ENCODE data around the gene LRIG1.
A peak's percentile ranks its signal among the peaks of the same experiment; 100 is the strongest.

Gene LRIG1

GRCh38 chr3:66506154-66506553, 5.3 kb upstream of the LRIG1 start:
- no peak for DNase-seq (ENCODE audit: low spot score)
- in situ Hi-C loops (cut with MboI; ENCODE audit: low pct_unique_long_range_greater_than_20kb, low sequenced_read_pairs, unreplicated experiment): no loop called here
- TF ChIP-seq CTCF (IDR thresholded peaks at IDR 0.05; ENCODE audit: extremely low read depth, insufficient read depth, missing control alignments): no peak

- in situ Hi-C loops (cut with MboI; ENCODE audit: low pct_unique_long_range_greater_than_20kb, low sequenced_read_pairs, unreplicated experiment): no loop called here
- TF ChIP-seq CTCF (IDR thresholded peaks at IDR 0.05; ENCODE audit: extremely low read depth, insufficient read depth, missing control alignments): no peak
- DNase-seq (ENCODE audit: low spot score): no peak
Observed at GRCh38 chr3:66504850-66505641, 4.2 kb upstream of the LRIG1 start.

GRCh38 chr3:66502981-66503380, 2.2 kb upstream of the LRIG1 start:
- no peak for DNase-seq (ENCODE audit: low spot score)
- in situ Hi-C loops (cut with MboI; ENCODE audit: low pct_unique_long_range_greater_than_20kb, low sequenced_read_pairs, unreplicated experiment): no loop called here
- no peak for TF ChIP-seq CTCF (IDR thresholded peaks at IDR 0.05; ENCODE audit: extremely low read depth, insufficient read depth, missing control alignments)

- DNase-seq (ENCODE audit: low spot score): no peak
Observed at GRCh38 chr3:66502245-66502874, 1.5 kb upstream of the LRIG1 start.

GRCh38 chr3:66501483-66502244, 842 bp upstream of the LRIG1 start:
- TF ChIP-seq CTCF (IDR thresholded peaks at IDR 0.05; ENCODE audit: extremely low read depth, insufficient read depth, missing control alignments): no peak
- no peak for DNase-seq (ENCODE audit: low spot score)
- in situ Hi-C loops (cut with MboI; ENCODE audit: low pct_unique_long_range_greater_than_20kb, low sequenced_read_pairs, unreplicated experiment): no loop called here

More at GRCh38 chr3:66502245-66502874, 1.5 kb upstream of the LRIG1 start:
- in situ Hi-C loops (cut with MboI; ENCODE audit: low pct_unique_long_range_greater_than_20kb, low sequenced_read_pairs, unreplicated experiment): no loop called here
- TF ChIP-seq CTCF (IDR thresholded peaks at IDR 0.05; ENCODE audit: extremely low read depth, insufficient read depth, missing control alignments): no peak

- TF ChIP-seq CTCF (IDR thresholded peaks at IDR 0.05; ENCODE audit: extremely low read depth, insufficient read depth, missing control alignments): no peak
- in situ Hi-C loops (cut with MboI; ENCODE audit: low pct_unique_long_range_greater_than_20kb, low sequenced_read_pairs, unreplicated experiment): no loop called here
- peak; percentile 60 for DNase-seq (ENCODE audit: low spot score)
Observed at GRCh38 chr3:66499881-66500575, 794 bp downstream of the LRIG1 start.
